Loucy (cell line): ENCODE results near the gene DNAH1.

ENCODE experiments used
- H2AFZ ChIP-seq: fragments of 200-600 bp; sonication (generic); 2 replicates; pipeline ENCODE4 v1.6.0; 2016; ENCODE audit warnings: antibody characterized with exemption, mild to moderate bottlenecking, low read length, moderate library complexity
- H3F3A ChIP-seq: fragments of 200-600 bp; 2 replicates; pipeline ENCODE4 v1.6.0; 2016; ENCODE audit warnings: antibody characterized with exemption, low read depth, mild to moderate bottlenecking
- H3K27me3 ChIP-seq: fragments of 200-600 bp; sonication (generic); 2 replicates; pipeline ENCODE4 v1.6.1; 2014; ENCODE audit warnings: low read length, mild to moderate bottlenecking; ENCODE audit not compliant: insufficient read depth, poor library complexity, severe bottlenecking
- H3K36me3 ChIP-seq: fragments of 200-600 bp; sonication (generic); 2 replicates; pipeline ENCODE4 v1.6.1; 2016; ENCODE audit warnings: low read length; ENCODE audit not compliant: insufficient read depth
- H3K4me1 ChIP-seq: fragments of 200-600 bp; sonication (generic); 2 replicates; pipeline ENCODE4 v1.5.1; 2014; ENCODE audit warnings: low read length, mild to moderate bottlenecking; ENCODE audit not compliant: insufficient read depth, poor library complexity, severe bottlenecking
- H3K4me2 ChIP-seq: fragments of 200-600 bp; sonication (generic); 2 replicates; pipeline ENCODE4 v1.6.0; 2014; ENCODE audit warnings: antibody characterized with exemption, low read length, low read depth, mild to moderate bottlenecking; ENCODE audit not compliant: poor library complexity, severe bottlenecking
- H3K4me3 ChIP-seq: fragments of 200-600 bp; sonication (generic); 2 replicates; pipeline ENCODE4 v1.5.1; 2014; ENCODE audit warnings: low read length, mild to moderate bottlenecking, mixed read lengths; ENCODE audit not compliant: poor library complexity, severe bottlenecking
- H3K79me2 ChIP-seq: fragments of 200-600 bp; sonication (generic); 2 replicates; pipeline ENCODE4 v1.6.1; 2014; ENCODE audit warnings: low read length; ENCODE audit not compliant: insufficient read depth
- H3K9ac ChIP-seq: fragments of 200-600 bp; sonication (generic); 2 replicates; pipeline ENCODE4 v1.6.0; 2014; ENCODE audit warnings: mild to moderate bottlenecking, low read depth, low read length, moderate library complexity; ENCODE audit not compliant: poor library complexity, severe bottlenecking
- H3K9me2 ChIP-seq: fragments of 200-600 bp; sonication (generic); replicated peaks from 2 replicates; pipeline ENCODE4 v1.6.1; 2016; ENCODE audit warnings: low read depth, low read length, mixed read lengths
- H3K9me3 ChIP-seq: fragments of 200-600 bp; sonication (generic); 2 replicates; pipeline ENCODE4 v1.6.1; 2014; ENCODE audit warnings: mild to moderate bottlenecking, antibody characterized with exemption, low read length, low read depth; ENCODE audit not compliant: insufficient read depth
- H4K20me1 ChIP-seq: fragments of 200-600 bp; sonication (generic); 2 replicates; pipeline ENCODE4 v1.6.0; 2014; ENCODE audit warnings: antibody characterized with exemption, low read length, mild to moderate bottlenecking; ENCODE audit not compliant: insufficient read depth, poor library complexity, severe bottlenecking
- CTCF ChIP-seq: fragments of 200-600 bp; sonication (generic); conservative IDR thresholded peaks from 2 replicates; pipeline ENCODE4 v1.5.1; 2014; ENCODE audit warnings: mild to moderate bottlenecking, antibody characterized with exemption, low read length
- EZH2phosphoT487 ChIP-seq: fragments of 200-600 bp; IDR thresholded peaks from 2 replicates; pipeline ENCODE4 v1.6.1; 2018; ENCODE audit warnings: antibody characterized with exemption, mild to moderate bottlenecking, moderate library complexity, borderline replicate concordance

DNAH1 gene

DNA sequence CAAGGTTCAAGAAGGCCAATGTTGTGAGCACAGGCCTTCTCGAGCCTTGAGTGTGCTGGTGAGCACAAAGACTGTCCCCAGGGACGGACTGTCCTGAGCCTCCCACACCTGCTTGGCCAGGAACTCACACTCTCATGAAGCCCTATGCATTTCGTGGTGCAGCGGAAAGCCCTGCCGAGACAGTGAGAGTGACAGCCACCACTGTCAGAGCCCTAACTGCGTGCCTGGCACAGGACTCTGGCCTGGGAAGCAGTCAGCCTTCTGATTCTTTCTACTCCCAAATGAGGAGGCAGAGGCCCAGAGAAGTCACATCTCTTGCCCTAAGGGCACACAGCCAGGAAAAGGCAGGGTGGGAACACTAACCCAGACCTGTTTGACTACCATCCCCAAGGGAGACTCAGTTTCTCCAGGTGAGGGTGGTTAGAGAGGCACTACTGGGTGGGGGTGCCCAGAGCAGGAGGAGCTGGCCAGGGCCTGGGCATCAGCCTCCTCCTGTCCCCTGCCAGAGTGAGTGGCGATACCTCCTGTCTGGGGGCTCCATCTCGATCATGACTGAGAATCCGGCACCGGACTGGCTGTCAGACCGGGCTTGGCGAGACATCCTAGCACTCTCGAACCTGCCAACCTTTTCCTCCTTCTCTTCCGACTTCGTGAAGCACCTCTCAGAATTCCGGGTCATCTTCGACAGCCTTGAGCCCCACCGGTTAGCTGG is 78.0 kb downstream of the DNAH1 start:
- Histone ChIP-seq H3K36me3 (no peaks in the 10 kb centered on the region), H3K9me2 (no peaks in the 10 kb centered on the region), H3K79me2 (no peaks in the 10 kb centered on the region), H2AFZ (no peak overlapping the region), H3K4me1 (no peaks in the 10 kb centered on the region), H4K20me1 (no peaks in the 10 kb centered on the region), H3K27me3 (no peaks in the 10 kb centered on the region), H3K4me3 (no peak overlapping the region), H3K9ac (no peak overlapping the region), H3K9me3 (no peaks in the 10 kb centered on the region), H3F3A (no peaks in the 10 kb centered on the region), H3K4me2 (no peak overlapping the region)
- TF ChIP-seq CTCF (no peak), EZH2phosphoT487 (no peak)

DNA sequence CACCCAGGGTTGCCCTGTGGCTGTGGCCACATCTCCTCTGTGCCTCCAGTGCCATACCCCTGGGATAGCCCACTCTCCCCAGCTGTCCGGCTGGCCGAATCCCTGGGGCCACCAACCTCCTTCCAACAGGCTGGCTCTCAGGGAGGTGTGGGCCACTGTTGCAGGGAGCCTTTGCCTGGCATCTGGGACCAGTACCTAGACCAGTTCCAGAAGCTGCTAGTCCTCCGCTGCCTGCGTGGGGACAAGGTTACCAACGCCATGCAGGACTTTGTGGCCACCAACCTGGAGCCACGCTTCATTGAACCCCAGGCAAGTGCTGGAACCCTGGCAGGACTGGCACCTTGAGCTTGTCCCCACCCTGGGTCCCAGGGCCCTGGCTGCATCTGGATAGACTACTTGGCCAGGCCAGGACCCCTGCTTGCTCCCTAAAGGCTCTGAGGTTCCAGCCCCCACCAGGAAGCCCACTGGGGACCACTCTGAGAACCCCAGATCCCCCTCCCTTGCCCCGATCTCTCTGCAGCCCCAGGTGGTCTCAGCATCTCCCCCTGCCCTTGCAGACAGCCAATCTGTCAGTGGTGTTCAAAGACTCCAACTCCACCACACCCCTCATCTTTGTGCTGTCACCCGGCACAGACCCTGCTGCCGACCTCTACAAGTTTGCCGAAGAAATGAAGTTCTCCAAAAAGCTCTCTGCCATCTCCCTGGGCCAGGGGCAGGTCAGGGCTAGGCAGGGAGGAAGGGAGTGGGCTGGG is 78.8 kb downstream of the DNAH1 start:
- TF ChIP-seq EZH2phosphoT487 (no peak), CTCF (no peak)
- Histone ChIP-seq H3F3A (no peaks in the 10 kb centered on the region), H3K9me3 (no peaks in the 10 kb centered on the region), H3K79me2 (no peaks in the 10 kb centered on the region), H3K27me3 (no peaks in the 10 kb centered on the region), H3K4me2 (no peak overlapping the region), H3K4me3 (no peak overlapping the region), H2AFZ (no peak overlapping the region), H4K20me1 (no peaks in the 10 kb centered on the region), H3K4me1 (no peaks in the 10 kb centered on the region), H3K9me2 (no peaks in the 10 kb centered on the region), H3K9ac (no peak overlapping the region), H3K36me3 (no peaks in the 10 kb centered on the region)

GRCh38 chr3:52395503-52395865 is 79.4 kb downstream of the DNAH1 start:
- Histone ChIP-seq H3K9me2 (no peaks in the 10 kb centered on the region), H3K4me2 (no peak overlapping the region), H3F3A (no peaks in the 10 kb centered on the region)

More at GRCh38 chr3:52395503-52395865, 79.4 kb downstream of the DNAH1 start:
- H3K4me1 ChIP-seq: no peaks in the 10 kb centered on the region
- no peaks in the 10 kb centered on the region for H3K27me3 ChIP-seq
- H3K4me3 ChIP-seq: no peak overlapping the region
- H3K79me2 ChIP-seq: no peaks in the 10 kb centered on the region
- no peak overlapping the region for H3K9ac ChIP-seq
- TF ChIP-seq CTCF (no peak), EZH2phosphoT487 (no peak)
- no peaks in the 10 kb centered on the region for H3K9me3 ChIP-seq
- H4K20me1 ChIP-seq: no peaks in the 10 kb centered on the region
- no peak overlapping the region for H2AFZ ChIP-seq
- peaks cover 3% of the 10 kb centered on the region; the same call in 1 of the 2 replicates for H3K36me3 ChIP-seq
